NB4 (cell line): ENCODE measurements around the gene MMP24.

Source experiments
- DNase-seq: peaks from one replicate; pipeline ENCODE4 v3.0.0; 2010; ENCODE audit warnings: low read depth
- H3K4me3 ChIP-seq: one replicate; pipeline ENCODE4 v1.5.1; 2011; ENCODE audit warnings: mild to moderate bottlenecking, low read depth, low read length, moderate library complexity
- MYC ChIP-seq: IDR thresholded peaks from 2 replicates; pipeline ENCODE4 v1.6.1; 2011; ENCODE audit warnings: low read depth, low read length
- POLR2A ChIP-seq: IDR thresholded peaks from 2 replicates; pipeline ENCODE4 v1.6.1; 2011; ENCODE audit warnings: mild to moderate bottlenecking; ENCODE audit not compliant: insufficient read length; ENCODE audit errors: extremely low read depth
- TF ChIP-seq, protein P1 (sequence below): IDR thresholded peaks from 2 replicates; pipeline ENCODE4 v1.6.1; 2011; ENCODE audit warnings: low read depth, low read length
- TF ChIP-seq, protein P2 (sequence below): IDR thresholded peaks from one replicate; pipeline ENCODE4 v1.5.1; 2012; ENCODE audit warnings: low read depth, low read length

MMP24 gene

GRCh38 chr20:35223941-35224340 is 2.5 kb upstream of the MMP24 start:
- DNase-seq, result no peak
- no peak overlapping the region for H3K4me3 ChIP-seq
- TF ChIP-seq, protein P1, sequence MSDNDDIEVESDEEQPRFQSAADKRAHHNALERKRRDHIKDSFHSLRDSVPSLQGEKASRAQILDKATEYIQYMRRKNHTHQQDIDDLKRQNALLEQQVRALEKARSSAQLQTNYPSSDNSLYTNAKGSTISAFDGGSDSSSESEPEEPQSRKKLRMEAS, result no peak
- TF ChIP-seq, protein P2, sequence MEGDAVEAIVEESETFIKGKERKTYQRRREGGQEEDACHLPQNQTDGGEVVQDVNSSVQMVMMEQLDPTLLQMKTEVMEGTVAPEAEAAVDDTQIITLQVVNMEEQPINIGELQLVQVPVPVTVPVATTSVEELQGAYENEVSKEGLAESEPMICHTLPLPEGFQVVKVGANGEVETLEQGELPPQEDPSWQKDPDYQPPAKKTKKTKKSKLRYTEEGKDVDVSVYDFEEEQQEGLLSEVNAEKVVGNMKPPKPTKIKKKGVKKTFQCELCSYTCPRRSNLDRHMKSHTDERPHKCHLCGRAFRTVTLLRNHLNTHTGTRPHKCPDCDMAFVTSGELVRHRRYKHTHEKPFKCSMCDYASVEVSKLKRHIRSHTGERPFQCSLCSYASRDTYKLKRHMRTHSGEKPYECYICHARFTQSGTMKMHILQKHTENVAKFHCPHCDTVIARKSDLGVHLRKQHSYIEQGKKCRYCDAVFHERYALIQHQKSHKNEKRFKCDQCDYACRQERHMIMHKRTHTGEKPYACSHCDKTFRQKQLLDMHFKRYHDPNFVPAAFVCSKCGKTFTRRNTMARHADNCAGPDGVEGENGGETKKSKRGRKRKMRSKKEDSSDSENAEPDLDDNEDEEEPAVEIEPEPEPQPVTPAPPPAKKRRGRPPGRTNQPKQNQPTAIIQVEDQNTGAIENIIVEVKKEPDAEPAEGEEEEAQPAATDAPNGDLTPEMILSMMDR, result no peak
- TF ChIP-seq POLR2A (no peak), MYC (no peak)

GRCh38 chr20:35224536-35224935 is 2.0 kb upstream of the MMP24 start:
- TF ChIP-seq MYC, result no peak

DNA sequence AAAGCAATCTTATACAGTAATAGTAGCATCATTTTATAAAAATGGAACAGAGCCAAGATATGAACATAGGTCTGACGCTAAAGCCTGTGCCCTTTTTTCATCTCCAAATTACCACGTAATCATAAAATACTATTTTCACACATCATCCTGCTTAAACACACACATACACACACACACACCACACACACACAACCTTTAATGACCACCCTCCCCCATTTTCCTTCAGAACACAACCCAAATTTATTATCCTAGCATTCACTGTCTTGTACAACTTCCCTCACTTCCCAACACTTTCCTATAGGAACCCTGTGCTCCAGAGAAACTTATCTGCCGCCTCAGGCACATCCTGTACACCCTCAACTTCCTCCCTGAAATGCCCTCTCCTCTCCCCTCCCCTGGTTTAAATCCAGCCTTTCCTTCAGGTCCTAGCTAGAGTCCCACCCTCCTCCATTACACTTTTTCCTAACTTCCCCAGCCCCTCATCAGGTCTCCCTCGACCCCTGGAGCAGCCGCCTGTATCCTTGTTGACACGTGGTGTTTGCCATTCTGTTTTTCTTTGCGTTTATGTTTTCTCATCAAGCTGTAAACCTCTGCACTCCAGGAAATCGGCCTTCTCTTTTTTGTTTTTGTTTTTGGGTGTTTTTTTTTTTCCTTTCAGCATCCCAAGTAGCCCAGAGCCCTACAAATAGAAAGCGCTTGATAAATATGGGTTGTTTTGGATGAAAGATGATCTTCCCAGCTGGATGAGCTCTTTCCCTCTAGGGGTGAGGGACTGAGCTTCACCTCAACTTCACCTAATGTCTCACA is 968 bp upstream of the MMP24 start:
- DNase-seq, result no peak
- TF ChIP-seq POLR2A, result no peak
- no peak for TF ChIP-seq MYC
- TF ChIP-seq, protein P1, result no peak
- TF ChIP-seq, protein P2, result no peak
- no peak overlapping the region for H3K4me3 ChIP-seq

More at GRCh38 chr20:35224536-35224935, 2.0 kb upstream of the MMP24 start:
- no peak for DNase-seq
- H3K4me3 ChIP-seq, result no peak overlapping the region

- TF ChIP-seq MYC, result no peak
- TF ChIP-seq, protein P1, result 0 out of 2 replicates have a peak, but pooled peaks have one; percentile 19
- H3K4me3 ChIP-seq, result no peak overlapping the region
- DNase-seq, result peak; percentile 48
Measured at GRCh38 chr20:35226884-35227681, 593 bp downstream of the MMP24 start.

GRCh38 chr20:35232575-35232974 is 6.1 kb downstream of the MMP24 start:
- H3K4me3 ChIP-seq, result no peak overlapping the region
- TF ChIP-seq, protein P2, result no peak
- TF ChIP-seq POLR2A (no peak), MYC (no peak)
- TF ChIP-seq, protein P1, result no peak
- no peak for DNase-seq

GRCh38 chr20:35235881-35236280 is 9.4 kb downstream of the MMP24 start:
- no peak overlapping the region for H3K4me3 ChIP-seq
- TF ChIP-seq, protein P1, result no peak
- TF ChIP-seq, protein P2, result no peak
- TF ChIP-seq POLR2A (no peak), MYC (no peak)
- DNase-seq, result no peak
